Thoracic aorta (tissue), 2 donors: Measurements from ENCODE around the gene TMC6. TPM values are rescaled to one million over a fixed set of nuclear protein-coding genes. Genes with fewer than 3 reads are reported as not detected.

ENCODE experiments used
- ATAC-seq: fragments of 150-250 bp; one replicate; pipeline ENCODE4 v1.8.0; 2017; ENCODE audit warnings: low read depth; ENCODE audit not compliant: insufficient number of reproducible peaks, low FRiP score
- DNase-seq: peaks from one replicate; pipeline ENCODE4 v3.0.0-alpha.2; 2020; ENCODE audit warnings: low spot score
- H3K27ac ChIP-seq, 2 donors: fragments of 200-600 bp; sonication (generic); 1 replicate in 1 of 2; 2 replicates in 1 of 2; pipeline ENCODE4 v1.5.1; 2016; ENCODE audit warnings: mild to moderate bottlenecking in 2 of 2, moderate library complexity in 2 of 2
- H3K27me3 ChIP-seq: fragments of 200-600 bp; sonication (generic); replicated peaks from 2 replicates; pipeline ENCODE4 v1.6.0; 2016; ENCODE audit warnings: mild to moderate bottlenecking; ENCODE audit not compliant: insufficient read depth
- H3K36me3 ChIP-seq: fragments of 200-600 bp; sonication (generic); one replicate; pipeline ENCODE4 v1.5.1; 2016
- H3K4me1 ChIP-seq, 2 donors: fragments of 200-600 bp; sonication (generic); 1 replicate in 1 of 2; 2 replicates in 1 of 2; pipeline versions ENCODE4 v1.5.1 to v1.6.0; 2016; ENCODE audit warnings: low read depth in 2 of 2, mild to moderate bottlenecking in 1 of 2; ENCODE audit not compliant: control insufficient read depth in 1 of 2
- H3K4me3 ChIP-seq: fragments of 200-600 bp; sonication (generic); 2 replicates; pipeline ENCODE4 v1.5.1; 2016; ENCODE audit warnings: mild to moderate bottlenecking
- H3K9me3 ChIP-seq: fragments of 200-600 bp; sonication (generic); 2 replicates; pipeline ENCODE4 v1.5.1; 2016
- total RNA-seq, 2 donors: library from RNA; depleted of rRNA; stranded (reverse); fragments of >200 nt; gene quantifications; one replicate each; pipeline versions ENCODE4 v1.1.0 to v1.2.3, GENCODE V29; 2016
- TF ChIP-seq, protein P1 (sequence below): fragments of 200-600 bp; sonication (generic); IDR thresholded peaks from one replicate; pipeline ENCODE4 v1.5.1; 2019; ENCODE audit warnings: antibody characterized with exemption

Gene TMC6
- total RNA-seq, 2 donors from 2014 or later = 22.6 to 44.3 TPM

GRCh38 chr17:78111016-78111726 lies 17.4 kb downstream of the TMC6 start:
- ATAC-seq (no peak), DNase-seq (no peak)
- Histone ChIP-seq H3K9me3 (no peaks in the 10 kb centered on the region), H3K4me3 (no peak overlapping the region), H3K27me3 (no peaks in the 10 kb centered on the region), H3K36me3 (no peaks in the 10 kb centered on the region), H3K4me1 (no peaks in the 10 kb centered on the region), H3K27ac (no peak overlapping the region)
- TF ChIP-seq, protein P1, sequence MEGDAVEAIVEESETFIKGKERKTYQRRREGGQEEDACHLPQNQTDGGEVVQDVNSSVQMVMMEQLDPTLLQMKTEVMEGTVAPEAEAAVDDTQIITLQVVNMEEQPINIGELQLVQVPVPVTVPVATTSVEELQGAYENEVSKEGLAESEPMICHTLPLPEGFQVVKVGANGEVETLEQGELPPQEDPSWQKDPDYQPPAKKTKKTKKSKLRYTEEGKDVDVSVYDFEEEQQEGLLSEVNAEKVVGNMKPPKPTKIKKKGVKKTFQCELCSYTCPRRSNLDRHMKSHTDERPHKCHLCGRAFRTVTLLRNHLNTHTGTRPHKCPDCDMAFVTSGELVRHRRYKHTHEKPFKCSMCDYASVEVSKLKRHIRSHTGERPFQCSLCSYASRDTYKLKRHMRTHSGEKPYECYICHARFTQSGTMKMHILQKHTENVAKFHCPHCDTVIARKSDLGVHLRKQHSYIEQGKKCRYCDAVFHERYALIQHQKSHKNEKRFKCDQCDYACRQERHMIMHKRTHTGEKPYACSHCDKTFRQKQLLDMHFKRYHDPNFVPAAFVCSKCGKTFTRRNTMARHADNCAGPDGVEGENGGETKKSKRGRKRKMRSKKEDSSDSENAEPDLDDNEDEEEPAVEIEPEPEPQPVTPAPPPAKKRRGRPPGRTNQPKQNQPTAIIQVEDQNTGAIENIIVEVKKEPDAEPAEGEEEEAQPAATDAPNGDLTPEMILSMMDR = no peak

DNA sequence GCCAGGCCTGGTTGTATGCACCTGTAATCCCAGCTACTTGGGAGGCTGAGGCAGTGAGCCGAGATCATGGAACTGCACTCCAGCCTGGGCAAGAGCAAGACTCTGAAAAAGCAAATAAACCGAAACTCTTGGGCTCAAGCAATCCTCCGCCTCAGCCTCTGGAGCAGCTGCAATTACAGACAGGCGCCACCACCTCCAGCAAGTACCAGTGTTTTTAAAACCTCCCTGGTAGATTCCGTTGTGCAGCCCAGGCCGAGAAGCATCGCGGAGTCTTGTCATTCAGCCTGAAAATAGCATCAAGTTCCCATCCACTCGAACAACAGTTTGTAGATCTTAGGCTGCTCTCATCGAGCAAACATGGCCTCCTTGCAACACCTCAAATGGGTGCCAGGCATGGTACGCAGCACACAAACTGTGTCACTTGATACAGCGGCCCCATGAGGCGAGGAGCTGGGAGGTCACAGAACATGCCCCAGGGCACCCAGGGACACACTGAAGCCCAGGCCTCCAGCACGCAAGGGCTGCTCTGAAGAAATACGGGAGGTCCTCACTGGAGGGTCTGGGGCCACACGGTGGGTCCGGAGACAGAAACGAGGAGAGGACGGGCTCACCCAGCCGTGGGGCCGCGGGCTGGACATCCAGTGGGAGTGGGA lies 18.1 kb downstream of the TMC6 start:
- H3K4me3 ChIP-seq = no peak overlapping the region
- no peaks in the 10 kb centered on the region for H3K4me1 ChIP-seq
- H3K36me3 ChIP-seq = no peaks in the 10 kb centered on the region
- DNase-seq (no peak), ATAC-seq (no peak)
- no peaks in the 10 kb centered on the region for H3K9me3 ChIP-seq
- no peaks in the 10 kb centered on the region for H3K27me3 ChIP-seq
- no peak overlapping the region for H3K27ac ChIP-seq
- TF ChIP-seq, protein P1 = no peak

- Histone ChIP-seq H3K27ac (no peak overlapping the region), H3K4me3 (no peak overlapping the region), H3K9me3 (no peaks in the 10 kb centered on the region), H3K4me1 (no peaks in the 10 kb centered on the region), H3K27me3 (no peaks in the 10 kb centered on the region), H3K36me3 (peaks cover 7% of the 10 kb centered on the region)
- DNase-seq (no peak), ATAC-seq (no peak)
- TF ChIP-seq, protein P1 = no peak
Measured at GRCh38 chr17:78109489-78109761, 19.1 kb downstream of the TMC6 start.

DNA sequence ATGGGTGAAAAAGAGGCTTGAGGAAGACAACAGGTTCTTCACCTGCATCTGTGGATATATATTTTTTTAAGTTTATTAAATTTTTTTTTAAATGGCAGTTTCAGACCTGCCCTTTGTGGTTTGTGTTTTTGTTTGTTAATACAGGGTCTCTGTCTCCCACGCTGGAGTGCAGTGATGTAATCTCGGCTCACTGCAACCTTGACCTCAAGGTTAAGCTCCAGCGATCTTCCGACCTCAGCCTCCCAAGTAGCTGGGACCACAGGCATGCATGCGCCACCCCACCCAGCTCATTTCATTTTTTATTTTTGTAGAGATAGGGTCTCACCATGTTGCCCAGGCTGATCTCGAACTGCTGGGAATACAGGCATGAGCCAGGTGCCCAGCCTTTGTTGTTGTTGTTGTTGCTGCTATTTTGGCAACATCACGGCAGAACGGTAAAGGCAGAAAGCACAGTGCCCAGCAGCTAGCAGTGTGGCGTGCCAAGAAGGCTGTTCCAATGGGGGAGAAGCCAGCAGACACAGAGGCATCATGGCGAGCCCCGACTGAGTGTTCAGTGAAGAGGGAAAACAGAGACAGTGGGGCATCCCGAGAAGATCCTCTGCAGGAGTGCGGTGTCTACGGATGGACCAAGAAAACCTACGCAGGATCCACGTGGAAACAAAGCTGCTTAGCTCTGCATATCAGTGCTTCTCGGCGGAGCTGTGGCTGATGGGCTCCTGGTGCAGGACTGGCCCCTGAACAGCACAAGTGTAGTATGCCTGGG lies 19.6 kb downstream of the TMC6 start:
- peaks cover 12% of the 10 kb centered on the region for H3K36me3 ChIP-seq
- ATAC-seq (no peak), DNase-seq (no peak)
- no peak overlapping the region for H3K4me3 ChIP-seq
- TF ChIP-seq, protein P1 = no peak
- H3K9me3 ChIP-seq = no peaks in the 10 kb centered on the region
- no peaks in the 10 kb centered on the region for H3K27me3 ChIP-seq
- H3K27ac ChIP-seq = no peak overlapping the region
- H3K4me1 ChIP-seq = no peaks in the 10 kb centered on the region

DNA sequence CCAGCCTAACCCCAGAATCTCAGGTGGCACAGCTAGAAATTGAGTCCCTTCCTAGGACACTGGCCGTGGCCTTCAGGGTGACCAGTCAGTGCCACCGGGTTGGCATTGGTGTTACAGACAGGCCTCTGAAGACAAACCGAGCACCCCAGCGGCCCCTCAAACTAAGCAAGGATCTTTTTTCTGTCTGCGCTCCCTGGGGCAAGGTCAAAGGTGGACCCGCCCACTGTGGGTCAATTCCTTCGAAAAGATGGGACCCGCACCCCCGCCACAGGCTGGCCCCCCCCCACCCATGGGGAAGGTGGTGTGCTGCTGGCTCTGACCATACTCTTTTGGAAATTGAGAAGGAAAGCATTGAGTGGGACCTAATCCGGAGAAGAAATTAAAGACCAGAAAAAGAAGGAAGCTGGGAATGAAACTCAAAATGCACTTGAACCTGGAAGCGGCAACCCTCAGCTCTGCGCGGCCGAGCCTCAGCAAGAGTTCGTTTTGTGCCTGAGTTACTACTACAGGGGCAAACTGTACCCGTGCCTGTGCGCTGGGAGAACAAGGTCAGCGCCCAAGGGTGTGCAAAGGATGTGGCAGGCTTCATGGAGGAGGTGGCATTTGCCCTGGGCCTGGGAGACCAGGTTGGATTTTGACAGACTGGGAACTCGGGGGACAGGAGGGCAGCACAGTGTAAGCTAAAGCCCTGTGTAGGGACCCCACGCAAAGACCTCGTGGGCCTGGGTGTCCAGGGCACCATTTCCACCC lies 20.4 kb downstream of the TMC6 start:
- ATAC-seq (no peak), DNase-seq (no peak)
- H3K36me3 ChIP-seq = peaks cover 17% of the 10 kb centered on the region
- H3K4me1 ChIP-seq = no peaks in the 10 kb centered on the region
- TF ChIP-seq, protein P1 = no peak
- H3K9me3 ChIP-seq = no peaks in the 10 kb centered on the region
- H3K4me3 ChIP-seq = no peak overlapping the region
- H3K27ac ChIP-seq = no peak overlapping the region
- no peaks in the 10 kb centered on the region for H3K27me3 ChIP-seq
